GM23338 (cell line): Measurements from ENCODE around the gene TOM1L2. TPM values are rescaled to one million over a fixed set of nuclear protein-coding genes. Genes with fewer than 3 reads are reported as not detected.

Experiments used
- ATAC-seq: fragments of 200-7000 bp; cut with Tn5 transposase; 3 replicates; pipeline ENCODE4 v1.9.1; 2020
- DNase-seq: peaks from one replicate; pipeline ENCODE4 v3.0.0-alpha.2; 2015; ENCODE audit warnings: low spot score
- H2AFZ ChIP-seq: fragments of 200-600 bp; sonication (generic); 2 replicates; pipeline ENCODE4 v1.8.0; 2016; ENCODE audit warnings: antibody characterized with exemption, mild to moderate bottlenecking, moderate library complexity
- H3F3A ChIP-seq: fragments of 200-600 bp; sonication (generic); replicated peaks from 2 replicates; pipeline ENCODE4 v1.8.0; 2017; ENCODE audit warnings: antibody characterized with exemption, mixed run types, low read depth
- H3K27ac ChIP-seq: fragments of 200-600 bp; sonication (generic); 2 replicates; pipeline ENCODE4 v1.6.1; 2016; ENCODE audit warnings: low read depth
- H3K27me3 ChIP-seq: fragments of 200-600 bp; sonication (generic); 2 replicates; pipeline ENCODE4 v1.8.0; 2016; ENCODE audit warnings: mild to moderate bottlenecking, mixed run types, moderate library complexity; ENCODE audit not compliant: insufficient read depth
- H3K36me3 ChIP-seq: fragments of 200-600 bp; sonication (generic); 2 replicates; pipeline ENCODE4 v1.8.0; 2016; ENCODE audit warnings: mild to moderate bottlenecking; ENCODE audit not compliant: insufficient read depth
- H3K4me1 ChIP-seq: fragments of 200-600 bp; sonication (generic); 2 replicates; pipeline ENCODE4 v1.8.0; 2016; ENCODE audit warnings: mild to moderate bottlenecking, moderate library complexity; ENCODE audit not compliant: insufficient read depth
- H3K4me2 ChIP-seq: fragments of 200-600 bp; sonication (generic); 2 replicates; pipeline ENCODE4 v1.7.1; 2017; ENCODE audit warnings: mixed run types
- H3K4me3 ChIP-seq: fragments of 200-600 bp; sonication (generic); 2 replicates; pipeline ENCODE4 v1.6.1; 2016; ENCODE audit warnings: mixed run types
- H3K79me2 ChIP-seq: fragments of 200-600 bp; sonication (generic); replicated peaks from 2 replicates; pipeline ENCODE4 v1.8.0; 2017; ENCODE audit warnings: mild to moderate bottlenecking; ENCODE audit not compliant: insufficient read depth
- H3K9me2 ChIP-seq: fragments of 200-600 bp; sonication (generic); 2 replicates; pipeline ENCODE4 v1.8.0; 2017; ENCODE audit not compliant: insufficient read depth
- H4K20me1 ChIP-seq: fragments of 200-600 bp; sonication (generic); replicated peaks from 2 replicates; pipeline ENCODE4 v1.8.0; 2017; ENCODE audit warnings: mild to moderate bottlenecking; ENCODE audit not compliant: insufficient read depth
- H3K27ac Mint-ChIP-seq: 2 replicates; pipeline ENCODE4 v1.8.0; 2020; ENCODE audit warnings: inconsistent platforms, mild to moderate bottlenecking, moderate library complexity, mixed read lengths
- H3K27me3 Mint-ChIP-seq: 3 replicates; pipeline ENCODE4 v1.8.0; 2022; ENCODE audit warnings: low read depth, mild to moderate bottlenecking, moderate library complexity, mixed read lengths, inconsistent platforms; ENCODE audit not compliant: insufficient read depth, poor library complexity
- H3K36me3 Mint-ChIP-seq: 3 replicates; pipeline ENCODE4 v1.8.0; 2021; ENCODE audit warnings: low read depth, mild to moderate bottlenecking, inconsistent platforms, moderate library complexity, mixed read lengths
- H3K4me1 Mint-ChIP-seq: 3 replicates; pipeline ENCODE4 v1.8.0; 2020; ENCODE audit warnings: mild to moderate bottlenecking, inconsistent platforms, mixed read lengths
- H3K4me3 Mint-ChIP-seq: 3 replicates; pipeline ENCODE4 v1.8.0; 2021; ENCODE audit warnings: moderate library complexity, mild to moderate bottlenecking, inconsistent platforms, mixed read lengths
- H3K9me3 Mint-ChIP-seq: 3 replicates; pipeline ENCODE4 v1.8.0; 2020; ENCODE audit warnings: moderate library complexity, mild to moderate bottlenecking, inconsistent platforms, mixed read lengths
- EZH2phosphoT487 ChIP-seq: fragments of 200-600 bp; sonication (generic); IDR thresholded peaks from one replicate; pipeline ENCODE4 v1.8.1; 2018; ENCODE audit warnings: antibody characterized with exemption; ENCODE audit not compliant: unreplicated experiment
- JUNB ChIP-seq: IDR thresholded peaks from one replicate; pipeline ENCODE4 v1.6.1; 2016; ENCODE audit warnings: antibody characterized with exemption; ENCODE audit not compliant: unreplicated experiment
- NANOG ChIP-seq: IDR thresholded peaks from 2 replicates; pipeline ENCODE4 v1.6.1; 2016; ENCODE audit warnings: antibody characterized with exemption, borderline replicate concordance
- POLR2AphosphoS5 ChIP-seq: IDR thresholded peaks from 2 replicates; pipeline ENCODE4 v1.6.1; 2016; ENCODE audit warnings: antibody characterized with exemption, low read depth
- ZNF114 ChIP-seq: fragments of 250-450 bp; sonication (Bioruptor Pico); IDR thresholded peaks from 2 replicates; pipeline ENCODE4 v1.5.0; 2020; ENCODE audit warnings: mild to moderate bottlenecking, moderate library complexity
- ZNF331 ChIP-seq: fragments of 250-450 bp; sonication (Bioruptor Pico); IDR thresholded peaks from 2 replicates; pipeline ENCODE4 v1.5.0; 2020; ENCODE audit warnings: low read depth, mild to moderate bottlenecking, moderate library complexity
- polyA plus RNA-seq: library from polyadenylated mRNA; unstranded; fragments of >200 nt; fragmentation: Nextera tagmentation; extraction: Ambion mirVana; gene quantifications from 2 replicates; pipeline ENCODE4 v1.2.1, GENCODE V29; 2016
- total RNA-seq: library from RNA; depleted of rRNA; stranded (reverse); fragments of >200 nt; shearing (Covaris generic); gene quantifications from 2 replicates; pipeline ENCODE4 v1.2.3, GENCODE V29; 2014
- TF ChIP-seq, protein P1 (sequence below): IDR thresholded peaks from one replicate; pipeline ENCODE4 v1.6.1; 2018; ENCODE audit warnings: antibody characterized with exemption; ENCODE audit not compliant: unreplicated experiment
- TF ChIP-seq, protein P2 (sequence below): fragments of 250-450 bp; sonication (Bioruptor Pico); IDR thresholded peaks from 2 replicates; pipeline ENCODE4 v1.5.0; 2020; ENCODE audit warnings: mild to moderate bottlenecking, moderate library complexity

The TOM1L2 gene
- total and polyA plus RNA-seq, 2 experiments from 2014 or later: 3.3 TPM

DNA sequence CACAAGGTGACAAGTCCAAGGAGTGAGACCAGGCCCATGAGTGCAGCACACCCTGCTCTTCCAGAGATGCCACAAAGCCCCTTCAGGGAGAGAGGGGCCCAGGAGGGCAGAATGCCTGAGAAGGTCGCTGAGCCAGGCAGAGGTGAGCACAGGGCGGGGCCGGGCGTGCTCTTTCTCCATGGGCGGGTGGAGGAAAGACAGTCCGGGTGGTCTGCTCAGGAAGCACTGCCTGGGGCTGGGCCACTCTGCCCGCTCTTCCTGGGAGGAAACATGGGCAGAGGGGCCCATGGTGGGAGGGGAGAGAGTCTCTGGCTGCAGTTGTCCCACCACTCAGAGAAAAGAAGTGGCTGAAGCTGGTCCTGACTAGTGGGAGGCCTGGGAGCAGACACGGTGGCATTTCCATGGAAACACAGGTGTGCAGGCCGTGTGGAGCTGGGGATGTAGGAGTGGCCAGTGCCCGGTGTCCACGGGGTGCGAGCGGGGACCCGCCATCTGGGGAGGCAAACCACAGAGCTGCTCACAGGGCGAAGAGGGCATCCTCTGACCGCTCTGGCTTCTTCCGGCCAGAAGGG is 125.0 kb downstream of the TOM1L2 start:
- Mint-ChIP-seq H3K9me3 (no peaks in the 10 kb centered on the region; the same call in 2 of the 3 replicates), H3K27me3 (peaks cover 27% of the 10 kb centered on the region), H3K4me3 (no peak overlapping the region; the same call in 2 of the 3 replicates), H3K27ac (no peak overlapping the region), H3K36me3 (no peaks in the 10 kb centered on the region), H3K4me1 (peaks cover 64% of the 10 kb centered on the region)
- TF ChIP-seq NANOG (no peak), ZNF114 (CRISPR knock-in tag) (no peak), EZH2phosphoT487 (no peak), ZNF331 (CRISPR knock-in tag) (no peak), JUNB (no peak)
- TF ChIP-seq, protein P1, sequence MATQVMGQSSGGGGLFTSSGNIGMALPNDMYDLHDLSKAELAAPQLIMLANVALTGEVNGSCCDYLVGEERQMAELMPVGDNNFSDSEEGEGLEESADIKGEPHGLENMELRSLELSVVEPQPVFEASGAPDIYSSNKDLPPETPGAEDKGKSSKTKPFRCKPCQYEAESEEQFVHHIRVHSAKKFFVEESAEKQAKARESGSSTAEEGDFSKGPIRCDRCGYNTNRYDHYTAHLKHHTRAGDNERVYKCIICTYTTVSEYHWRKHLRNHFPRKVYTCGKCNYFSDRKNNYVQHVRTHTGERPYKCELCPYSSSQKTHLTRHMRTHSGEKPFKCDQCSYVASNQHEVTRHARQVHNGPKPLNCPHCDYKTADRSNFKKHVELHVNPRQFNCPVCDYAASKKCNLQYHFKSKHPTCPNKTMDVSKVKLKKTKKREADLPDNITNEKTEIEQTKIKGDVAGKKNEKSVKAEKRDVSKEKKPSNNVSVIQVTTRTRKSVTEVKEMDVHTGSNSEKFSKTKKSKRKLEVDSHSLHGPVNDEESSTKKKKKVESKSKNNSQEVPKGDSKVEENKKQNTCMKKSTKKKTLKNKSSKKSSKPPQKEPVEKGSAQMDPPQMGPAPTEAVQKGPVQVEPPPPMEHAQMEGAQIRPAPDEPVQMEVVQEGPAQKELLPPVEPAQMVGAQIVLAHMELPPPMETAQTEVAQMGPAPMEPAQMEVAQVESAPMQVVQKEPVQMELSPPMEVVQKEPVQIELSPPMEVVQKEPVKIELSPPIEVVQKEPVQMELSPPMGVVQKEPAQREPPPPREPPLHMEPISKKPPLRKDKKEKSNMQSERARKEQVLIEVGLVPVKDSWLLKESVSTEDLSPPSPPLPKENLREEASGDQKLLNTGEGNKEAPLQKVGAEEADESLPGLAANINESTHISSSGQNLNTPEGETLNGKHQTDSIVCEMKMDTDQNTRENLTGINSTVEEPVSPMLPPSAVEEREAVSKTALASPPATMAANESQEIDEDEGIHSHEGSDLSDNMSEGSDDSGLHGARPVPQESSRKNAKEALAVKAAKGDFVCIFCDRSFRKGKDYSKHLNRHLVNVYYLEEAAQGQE: no peak
- H2AFZ ChIP-seq: no peak overlapping the region
- no peaks in the 10 kb centered on the region for H3K9me2 ChIP-seq
- no peak overlapping the region for H3K4me2 ChIP-seq
- no peak for ATAC-seq
- H4K20me1 ChIP-seq: no peaks in the 10 kb centered on the region
- no peak for DNase-seq
- no peak overlapping the region for H3K27ac ChIP-seq
- no peaks in the 10 kb centered on the region for H3K79me2 ChIP-seq
- peaks cover 19% of the 10 kb centered on the region for H3K4me1 ChIP-seq
- H3F3A ChIP-seq: no peaks in the 10 kb centered on the region
- H3K27me3 ChIP-seq: no peaks in the 10 kb centered on the region
- H3K4me3 ChIP-seq: no peak overlapping the region
- H3K36me3 ChIP-seq: no peaks in the 10 kb centered on the region

DNA sequence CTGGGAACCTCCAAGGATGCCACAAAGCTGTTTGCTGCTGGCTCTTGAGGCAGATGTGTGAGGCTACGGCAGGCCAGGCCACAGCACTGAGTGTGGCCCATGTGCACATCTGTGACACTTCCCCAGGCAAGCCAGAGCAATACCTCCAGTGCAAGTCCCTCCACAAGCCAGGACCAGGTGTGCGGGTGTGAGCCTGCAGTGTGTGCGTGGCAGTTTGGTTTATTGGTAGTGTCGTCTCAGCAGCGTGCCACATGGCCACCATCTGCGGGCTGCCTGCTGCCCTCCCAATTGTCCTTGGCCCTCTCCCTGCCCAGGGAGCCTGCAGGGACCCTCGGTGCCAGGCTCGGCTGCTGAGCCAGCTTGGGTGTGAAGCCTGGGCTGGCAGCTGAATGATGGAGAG is 125.6 kb downstream of the TOM1L2 start:
- H2AFZ ChIP-seq: no peak overlapping the region
- H3K27ac ChIP-seq: no peak overlapping the region
- H3K4me1 ChIP-seq: peaks cover 21% of the 10 kb centered on the region
- ATAC-seq (no peak), DNase-seq (no peak)
- Mint-ChIP-seq H3K4me1 (peaks cover 62% of the 10 kb centered on the region), H3K4me3 (no peak overlapping the region; the same call in 2 of the 3 replicates), H3K27me3 (peaks cover 25% of the 10 kb centered on the region), H3K9me3 (no peaks in the 10 kb centered on the region; the same call in 2 of the 3 replicates), H3K36me3 (no peaks in the 10 kb centered on the region), H3K27ac (no peak overlapping the region)
- no peak for TF ChIP-seq POLR2AphosphoS5
- no peak for TF ChIP-seq JUNB
- TF ChIP-seq, protein P2, sequence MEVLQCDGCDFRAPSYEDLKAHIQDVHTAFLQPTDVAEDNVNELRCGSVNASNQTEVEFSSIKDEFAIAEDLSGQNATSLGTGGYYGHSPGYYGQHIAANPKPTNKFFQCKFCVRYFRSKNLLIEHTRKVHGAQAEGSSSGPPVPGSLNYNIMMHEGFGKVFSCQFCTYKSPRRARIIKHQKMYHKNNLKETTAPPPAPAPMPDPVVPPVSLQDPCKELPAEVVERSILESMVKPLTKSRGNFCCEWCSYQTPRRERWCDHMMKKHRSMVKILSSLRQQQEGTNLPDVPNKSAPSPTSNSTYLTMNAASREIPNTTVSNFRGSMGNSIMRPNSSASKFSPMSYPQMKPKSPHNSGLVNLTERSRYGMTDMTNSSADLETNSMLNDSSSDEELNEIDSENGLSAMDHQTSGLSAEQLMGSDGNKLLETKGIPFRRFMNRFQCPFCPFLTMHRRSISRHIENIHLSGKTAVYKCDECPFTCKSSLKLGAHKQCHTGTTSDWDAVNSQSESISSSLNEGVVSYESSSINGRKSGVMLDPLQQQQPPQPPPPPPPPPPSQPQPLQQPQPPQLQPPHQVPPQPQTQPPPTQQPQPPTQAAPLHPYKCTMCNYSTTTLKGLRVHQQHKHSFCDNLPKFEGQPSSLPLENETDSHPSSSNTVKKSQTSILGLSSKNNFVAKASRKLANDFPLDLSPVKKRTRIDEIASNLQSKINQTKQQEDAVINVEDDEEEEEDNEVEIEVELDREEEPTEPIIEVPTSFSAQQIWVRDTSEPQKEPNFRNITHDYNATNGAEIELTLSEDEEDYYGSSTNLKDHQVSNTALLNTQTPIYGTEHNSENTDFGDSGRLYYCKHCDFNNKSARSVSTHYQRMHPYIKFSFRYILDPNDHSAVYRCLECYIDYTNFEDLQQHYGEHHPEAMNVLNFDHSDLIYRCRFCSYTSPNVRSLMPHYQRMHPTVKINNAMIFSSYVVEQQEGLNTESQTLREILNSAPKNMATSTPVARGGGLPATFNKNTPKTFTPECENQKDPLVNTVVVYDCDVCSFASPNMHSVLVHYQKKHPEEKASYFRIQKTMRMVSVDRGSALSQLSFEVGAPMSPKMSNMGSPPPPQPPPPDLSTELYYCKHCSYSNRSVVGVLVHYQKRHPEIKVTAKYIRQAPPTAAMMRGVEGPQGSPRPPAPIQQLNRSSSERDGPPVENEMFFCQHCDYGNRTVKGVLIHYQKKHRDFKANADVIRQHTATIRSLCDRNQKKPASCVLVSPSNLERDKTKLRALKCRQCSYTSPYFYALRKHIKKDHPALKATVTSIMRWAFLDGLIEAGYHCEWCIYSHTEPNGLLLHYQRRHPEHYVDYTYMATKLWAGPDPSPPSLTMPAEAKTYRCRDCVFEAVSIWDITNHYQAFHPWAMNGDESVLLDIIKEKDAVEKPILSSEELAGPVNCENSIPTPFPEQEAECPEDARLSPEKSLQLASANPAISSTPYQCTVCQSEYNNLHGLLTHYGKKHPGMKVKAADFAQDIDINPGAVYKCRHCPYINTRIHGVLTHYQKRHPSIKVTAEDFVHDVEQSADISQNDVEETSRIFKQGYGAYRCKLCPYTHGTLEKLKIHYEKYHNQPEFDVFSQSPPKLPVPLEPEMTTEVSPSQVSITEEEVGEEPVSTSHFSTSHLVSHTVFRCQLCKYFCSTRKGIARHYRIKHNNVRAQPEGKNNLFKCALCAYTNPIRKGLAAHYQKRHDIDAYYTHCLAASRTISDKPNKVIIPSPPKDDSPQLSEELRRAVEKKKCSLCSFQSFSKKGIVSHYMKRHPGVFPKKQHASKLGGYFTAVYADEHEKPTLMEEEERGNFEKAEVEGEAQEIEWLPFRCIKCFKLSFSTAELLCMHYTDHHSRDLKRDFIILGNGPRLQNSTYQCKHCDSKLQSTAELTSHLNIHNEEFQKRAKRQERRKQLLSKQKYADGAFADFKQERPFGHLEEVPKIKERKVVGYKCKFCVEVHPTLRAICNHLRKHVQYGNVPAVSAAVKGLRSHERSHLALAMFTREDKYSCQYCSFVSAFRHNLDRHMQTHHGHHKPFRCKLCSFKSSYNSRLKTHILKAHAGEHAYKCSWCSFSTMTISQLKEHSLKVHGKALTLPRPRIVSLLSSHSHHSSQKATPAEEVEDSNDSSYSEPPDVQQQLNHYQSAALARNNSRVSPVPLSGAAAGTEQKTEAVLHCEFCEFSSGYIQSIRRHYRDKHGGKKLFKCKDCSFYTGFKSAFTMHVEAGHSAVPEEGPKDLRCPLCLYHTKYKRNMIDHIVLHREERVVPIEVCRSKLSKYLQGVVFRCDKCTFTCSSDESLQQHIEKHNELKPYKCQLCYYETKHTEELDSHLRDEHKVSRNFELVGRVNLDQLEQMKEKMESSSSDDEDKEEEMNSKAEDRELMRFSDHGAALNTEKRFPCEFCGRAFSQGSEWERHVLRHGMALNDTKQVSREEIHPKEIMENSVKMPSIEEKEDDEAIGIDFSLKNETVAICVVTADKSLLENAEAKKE (CRISPR knock-in tag): no peak
- no peaks in the 10 kb centered on the region for H3K27me3 ChIP-seq
- H3K4me3 ChIP-seq: no peak overlapping the region
- H4K20me1 ChIP-seq: no peaks in the 10 kb centered on the region
- no peaks in the 10 kb centered on the region for H3K9me2 ChIP-seq
- H3K36me3 ChIP-seq: no peaks in the 10 kb centered on the region
- H3F3A ChIP-seq: no peaks in the 10 kb centered on the region
- no peak overlapping the region for H3K4me2 ChIP-seq
- no peaks in the 10 kb centered on the region for H3K79me2 ChIP-seq
